GM18861 (cell line): Measurements from ENCODE around the gene CGN.

ENCODE experiments used
- ATAC-seq: cut with Tn5 transposase; IDR thresholded peaks from one replicate; pipeline ENCODE4 v1.9.1; 2021; ENCODE audit not compliant: unreplicated experiment

The CGN gene

GRCh38 chr1:151510957-151511635, at the start of gene CGN:
Gene CGN, plus strand, starts transcription at chr1:151511387. Its CDS starts 7,133 bp downstream, at chr1:151518520.
- peak; percentile 72 for ATAC-seq

GRCh38 chr1:151461694-151462093, 49.5 kb upstream of the CGN start:
- no peak for ATAC-seq

- no peak for ATAC-seq
Observed at GRCh38 chr1:151465026-151465425, 46.2 kb upstream of the CGN start.

GRCh38 chr1:151472856-151473731, 38.1 kb upstream of the CGN start:
- no peak for ATAC-seq

- ATAC-seq = no peak
Observed at GRCh38 chr1:151474745-151475144, 36.4 kb upstream of the CGN start.

- ATAC-seq = no peak
Observed at GRCh38 chr1:151475175-151475574, 36.0 kb upstream of the CGN start.

GRCh38 chr1:151476083-151476482, 35.1 kb upstream of the CGN start:
- ATAC-seq = no peak

GRCh38 chr1:151477066-151477465, 34.1 kb upstream of the CGN start:
- no peak for ATAC-seq

- no peak for ATAC-seq
Observed at GRCh38 chr1:151478140-151478812, 32.9 kb upstream of the CGN start.

GRCh38 chr1:151478923-151479322, 32.3 kb upstream of the CGN start:
- ATAC-seq = no peak

GRCh38 chr1:151479462-151479861, 31.7 kb upstream of the CGN start:
- no peak for ATAC-seq

GRCh38 chr1:151482017-151482416, 29.2 kb upstream of the CGN start:
- ATAC-seq = no peak

GRCh38 chr1:151485685-151486255, 25.4 kb upstream of the CGN start:
- ATAC-seq = no peak

GRCh38 chr1:151486557-151486956, 24.6 kb upstream of the CGN start:
- no peak for ATAC-seq

- no peak for ATAC-seq
Observed at GRCh38 chr1:151491641-151492040, 19.5 kb upstream of the CGN start.

GRCh38 chr1:151492120-151492519, 19.1 kb upstream of the CGN start:
- ATAC-seq = no peak

- no peak for ATAC-seq
Observed at GRCh38 chr1:151493042-151493441, 18.1 kb upstream of the CGN start.

GRCh38 chr1:151494741-151495281, 16.4 kb upstream of the CGN start:
- ATAC-seq = peak; percentile 56

GRCh38 chr1:151495316-151495715, 15.9 kb upstream of the CGN start:
- no peak for ATAC-seq

- no peak for ATAC-seq
Observed at GRCh38 chr1:151499365-151499764, 11.8 kb upstream of the CGN start.

- ATAC-seq = no peak
Observed at GRCh38 chr1:151499930-151500329, 11.3 kb upstream of the CGN start.
